Activated CD8-positive, alpha-beta memory T cell treated with anti-CD3 and anti-CD28 coated beads for 36 hours (primary cell): ENCODE measurements around the gene HPCAL4. TPM values are rescaled to one million over a fixed set of nuclear protein-coding genes. Genes with fewer than 3 reads are reported as not detected.

Experiments
- CTCF ChIA-PET: fragments of 350-600 bp; sonication (Branson Sonifier 250); formaldehyde crosslinking; loops from one replicate; lab custom pipeline; 2021; ENCODE audit warnings: antibody characterized with exemption; lab: Charles Lee
- POLR2A ChIA-PET: fragments of 350-600 bp; sonication (Branson Sonifier 250); formaldehyde crosslinking; loops from one replicate; lab custom pipeline; 2021; ENCODE audit warnings: antibody characterized with exemption; lab: Charles Lee
- total RNA-seq, 2 experiments: library from RNA; stranded (reverse); gene quantifications; one replicate each; pipeline ENCODE4 v1.2.3, GENCODE V29; 2021

The HPCAL4 gene
- under 1 TPM; 0.74 to 0.75 TPM for total RNA-seq

DNA sequence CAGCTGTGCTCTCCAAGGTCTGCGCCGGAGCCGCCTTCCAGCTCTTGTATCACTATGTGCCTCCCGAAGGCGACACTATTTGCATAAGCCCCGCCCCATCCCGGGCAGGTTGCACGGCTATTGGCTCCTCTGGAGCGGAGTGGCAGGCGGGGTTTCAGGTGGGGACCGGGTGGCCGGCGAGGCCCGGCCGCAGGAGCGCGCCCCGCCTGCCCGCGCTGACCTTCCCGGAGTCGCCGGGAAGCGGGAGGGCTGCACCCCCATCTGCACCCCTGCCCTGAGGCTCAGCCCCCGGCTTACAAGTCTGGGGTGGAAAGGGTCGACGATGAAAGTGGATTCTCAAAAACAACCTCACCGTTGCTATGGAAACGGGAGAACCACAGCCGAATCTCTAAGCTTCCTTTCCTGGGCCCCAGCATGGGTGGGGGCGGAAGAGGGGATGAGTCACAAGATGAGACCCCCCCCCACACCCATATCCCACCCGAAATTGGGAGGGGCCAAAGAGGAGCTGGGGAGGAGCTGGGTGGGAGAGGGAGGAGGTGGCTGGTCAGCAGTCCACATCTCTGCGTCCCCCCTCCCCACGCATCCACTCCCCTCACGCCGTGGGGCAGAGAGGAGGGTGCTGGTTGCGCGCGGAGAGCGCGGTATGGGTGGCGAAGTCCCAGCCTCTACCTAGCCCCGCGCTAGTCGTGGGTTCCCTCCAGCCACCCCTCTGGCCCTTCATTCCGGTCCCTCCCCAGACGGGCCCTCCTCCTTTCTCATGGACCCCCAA is at the start of gene HPCAL4:
HPCAL4 (minus strand) TSS at position 51 of the 769 bp plus-strand sequence. CDS start 6,830 bp downstream, outside the sequence.
- ChIA-PET CTCF (interaction anchor here (0.6 to 2.3 kb wide), 5 partner anchors 19 to 590 kb away, joined by 3 to 9 read pairs (median 5); partner anchors contain the start of gene NT5C1A), POLR2A (interaction anchor here (0.6 to 1.6 kb wide), 3 partner anchors 10 to 79 kb away, joined by 3 to 6 read pairs (median 5); partner anchors contain the start of gene NT5C1A)

DNA sequence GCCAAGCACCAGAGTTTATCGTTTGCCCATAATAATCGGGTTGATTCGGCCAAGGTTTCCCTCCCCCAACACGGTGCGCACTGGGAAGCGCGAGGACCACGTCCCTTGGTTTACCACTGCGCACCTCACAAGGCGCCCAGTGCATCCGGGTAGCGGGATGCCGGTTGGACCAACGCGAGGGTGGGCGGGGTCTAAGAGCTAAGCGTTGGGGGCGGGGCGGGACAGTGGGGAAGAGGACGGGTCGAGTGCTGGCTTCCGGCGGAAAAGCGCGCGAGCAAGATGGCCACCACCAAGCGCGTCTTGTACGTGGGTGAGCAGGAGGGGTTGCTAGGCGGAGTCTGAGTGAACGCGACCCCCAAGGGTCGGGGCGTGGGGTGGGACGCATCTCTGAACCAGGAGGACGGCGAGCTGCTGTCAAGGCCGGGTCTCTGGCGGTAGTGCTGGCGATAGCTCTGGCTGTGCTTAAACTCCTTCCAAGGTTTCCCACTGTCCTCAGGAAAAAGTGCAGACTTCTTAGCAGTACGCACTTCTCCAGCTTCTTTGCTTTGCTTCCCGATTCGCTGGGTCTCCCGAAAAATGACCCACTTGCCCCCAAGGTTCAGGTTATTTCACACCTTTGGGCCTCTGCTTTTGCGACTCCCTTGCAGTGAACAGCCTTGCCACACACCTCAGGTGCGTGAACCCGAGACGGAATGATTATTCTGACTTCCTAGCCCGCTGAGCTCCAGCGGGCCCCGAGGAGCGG is 47.6 kb upstream of the HPCAL4 start, which contains the start of gene PPIE:
PPIE (plus strand) TSS at position 261 of the 745 bp plus-strand sequence; CDS start at position 280, 19 bp downstream.
- POLR2A ChIA-PET: interaction anchor here (0.6 to 1.3 kb wide), 5 partner anchors 13 to 485 kb away, joined by 3 to 7 read pairs (median 3); no protein-coding TSS in a partner anchor
- CTCF ChIA-PET: interaction anchor here (0.5 to 1.4 kb wide), 4 partner anchors 53 to 123 kb away, joined by 3 to 4 read pairs (median 3); no protein-coding TSS in a partner anchor

DNA sequence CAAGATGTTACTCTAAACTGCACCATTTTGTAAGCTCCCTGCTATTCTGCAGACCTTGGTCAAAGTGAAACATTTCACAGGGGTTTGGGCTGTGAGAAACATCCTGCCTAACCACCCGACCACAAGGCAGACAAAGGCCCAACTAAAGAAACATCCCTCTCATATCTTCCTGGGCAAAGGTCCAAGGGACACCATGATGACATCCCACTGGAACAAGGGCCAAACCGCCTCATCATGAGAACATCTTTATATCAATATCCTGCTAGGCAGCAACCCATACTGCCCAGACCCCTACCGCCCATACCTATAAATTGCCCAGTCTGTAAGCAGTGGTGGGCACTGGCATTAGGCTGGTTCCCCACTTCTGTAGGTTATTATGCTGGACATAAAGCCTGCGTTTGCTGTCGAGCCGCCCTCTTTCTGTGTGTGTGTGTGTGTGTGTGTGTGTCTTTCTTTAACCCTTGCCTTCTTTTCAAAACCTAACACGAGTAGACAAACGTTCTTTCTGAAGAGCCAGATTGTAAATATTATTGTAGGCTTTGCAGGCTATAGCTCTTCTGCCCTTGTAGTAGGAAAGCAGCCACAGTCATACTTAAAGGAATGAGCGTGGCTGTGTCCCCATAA is 46.4 kb upstream of the HPCAL4 start:
- POLR2A ChIA-PET: no interaction called here
- CTCF ChIA-PET: interaction anchor here (1.2 to 1.4 kb wide), 2 partner anchors 65 to 84 kb away, joined by 3 to 4 read pairs; no protein-coding TSS in a partner anchor

DNA sequence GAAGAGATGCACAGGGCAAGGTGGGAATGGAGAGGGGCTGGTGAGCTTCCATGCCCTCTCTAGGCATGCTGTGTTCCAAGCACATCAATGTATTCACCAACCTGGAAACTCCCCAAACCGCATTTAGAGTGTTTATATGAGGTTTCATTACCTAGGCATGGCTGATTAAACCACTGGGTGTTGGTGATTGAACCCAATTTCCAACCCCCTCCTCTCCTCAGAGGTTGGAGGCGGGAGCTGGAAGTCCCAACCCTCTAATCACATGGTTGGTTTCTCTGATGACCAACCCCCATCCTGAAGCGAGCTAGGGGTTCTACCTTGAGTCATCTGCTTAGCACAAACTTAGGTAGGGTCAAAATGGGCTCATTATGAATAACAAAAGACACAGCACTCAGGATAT is 44.5 kb upstream of the HPCAL4 start:
- CTCF ChIA-PET: interaction anchor here (1.3 to 1.5 kb wide), 2 partner anchors 78 to 129 kb away, joined by 4 read pairs; no protein-coding TSS in a partner anchor
- POLR2A ChIA-PET: interaction anchor here (0.5 kb wide), 1 partner anchor 1797 kb away, joined by 3 read pairs; no protein-coding TSS in a partner anchor

DNA sequence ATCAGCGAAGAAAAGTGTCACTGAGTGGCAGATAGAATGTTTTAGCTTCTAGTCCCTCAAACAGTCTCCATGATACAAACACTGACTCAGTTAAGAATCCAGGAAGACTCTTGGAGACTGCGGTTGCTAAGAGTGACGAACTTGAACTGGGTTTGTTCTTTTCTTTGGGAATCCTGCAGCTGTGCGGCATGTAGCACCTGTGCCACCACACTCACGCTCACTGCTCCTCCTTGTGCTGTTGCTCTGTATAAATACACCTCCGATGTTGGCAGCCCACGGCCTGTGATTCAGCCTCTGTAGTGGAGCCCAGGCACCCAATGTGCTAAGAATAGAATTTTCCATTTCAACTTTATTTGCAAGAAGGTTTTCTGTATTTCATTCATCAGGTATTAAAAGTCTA is 41.9 kb upstream of the HPCAL4 start:
- POLR2A ChIA-PET: no interaction called here
- CTCF ChIA-PET: no interaction called here

DNA sequence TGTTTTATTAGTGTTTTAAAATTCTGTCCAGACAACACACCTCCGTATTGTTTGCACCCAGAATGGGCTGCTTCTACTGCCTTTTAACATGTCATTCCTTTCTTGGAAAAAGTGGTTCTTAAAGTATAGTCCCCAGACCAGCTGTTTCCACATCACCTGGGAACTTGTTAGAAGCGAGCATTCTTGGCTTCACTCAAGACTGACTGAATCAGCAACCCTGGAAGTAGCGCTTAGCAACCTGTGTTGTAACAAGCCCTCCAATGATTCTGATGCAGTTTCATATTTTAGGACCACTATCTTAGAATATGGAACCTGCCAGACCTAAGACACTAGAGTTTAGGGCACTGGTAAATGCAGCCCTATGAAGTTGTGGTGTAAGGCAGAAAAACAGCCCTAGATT is 41.5 kb upstream of the HPCAL4 start:
- ChIA-PET CTCF (no interaction called here), POLR2A (no interaction called here)

DNA sequence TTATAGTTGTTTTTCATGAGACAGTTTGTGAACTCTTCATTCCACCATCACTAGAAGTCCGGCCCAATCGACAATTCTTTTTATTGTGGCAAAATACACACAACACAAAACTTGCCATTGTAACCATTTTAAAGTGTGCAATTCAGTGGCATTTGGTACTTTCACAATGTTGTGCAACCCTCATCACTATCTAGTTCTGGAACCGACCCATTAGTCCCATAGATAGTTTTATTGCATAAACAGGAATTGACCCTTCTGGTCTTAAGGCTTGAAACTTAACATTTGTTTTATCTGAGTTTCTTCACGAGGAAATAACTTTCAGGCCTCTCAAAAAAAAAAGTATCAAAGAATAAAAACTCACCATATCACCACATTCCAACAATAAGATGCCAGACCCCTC is 38.6 kb upstream of the HPCAL4 start:
- POLR2A ChIA-PET: no interaction called here

DNA sequence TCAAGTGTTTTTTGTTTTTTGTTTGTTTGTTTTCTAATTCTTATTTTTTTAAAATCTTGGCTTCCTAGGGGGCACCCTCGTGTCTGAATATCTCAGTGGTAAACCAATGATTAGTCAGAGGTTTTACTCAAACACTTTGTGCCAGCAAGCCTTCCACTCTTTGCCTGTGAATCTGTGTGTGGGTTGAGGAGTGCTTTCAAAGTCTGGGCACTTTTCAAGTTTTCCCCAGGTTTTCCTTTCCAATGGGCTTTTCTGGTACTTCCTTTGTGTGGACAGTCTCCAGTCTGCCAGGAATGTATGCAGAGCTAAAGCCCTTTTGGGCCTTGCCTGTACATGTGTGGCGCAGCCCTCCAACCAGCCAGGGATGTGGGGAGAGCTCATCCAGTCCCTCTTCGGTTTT is 37.8 kb upstream of the HPCAL4 start:
- POLR2A ChIA-PET: no interaction called here
- CTCF ChIA-PET: no interaction called here

More for the DNA sequence above, 38.6 kb upstream of the HPCAL4 start:
- CTCF ChIA-PET: no interaction called here

DNA sequence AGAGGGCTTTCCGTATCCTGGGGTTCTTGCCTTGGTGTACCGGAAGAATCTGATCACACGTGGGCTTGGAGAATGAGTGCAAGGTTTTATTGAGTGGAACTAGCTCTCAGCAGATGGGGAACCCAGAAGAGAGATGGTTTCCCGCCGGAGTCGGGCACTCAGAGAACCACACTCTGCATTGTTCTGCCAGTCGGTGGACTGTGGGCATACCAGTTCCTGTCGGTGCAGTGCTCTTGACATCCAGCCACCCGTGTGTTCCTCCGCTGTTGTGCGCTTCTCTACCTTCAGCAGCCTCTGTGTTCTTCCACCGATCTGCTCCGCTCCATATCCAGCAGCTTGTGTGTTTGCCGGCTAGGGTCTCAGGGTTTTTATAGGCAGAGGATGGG is 36.7 kb upstream of the HPCAL4 start:
- POLR2A ChIA-PET: no interaction called here
- CTCF ChIA-PET: interaction anchor here (1.1 kb wide), 1 partner anchor 55 kb away, joined by 5 read pairs; no protein-coding TSS in a partner anchor

DNA sequence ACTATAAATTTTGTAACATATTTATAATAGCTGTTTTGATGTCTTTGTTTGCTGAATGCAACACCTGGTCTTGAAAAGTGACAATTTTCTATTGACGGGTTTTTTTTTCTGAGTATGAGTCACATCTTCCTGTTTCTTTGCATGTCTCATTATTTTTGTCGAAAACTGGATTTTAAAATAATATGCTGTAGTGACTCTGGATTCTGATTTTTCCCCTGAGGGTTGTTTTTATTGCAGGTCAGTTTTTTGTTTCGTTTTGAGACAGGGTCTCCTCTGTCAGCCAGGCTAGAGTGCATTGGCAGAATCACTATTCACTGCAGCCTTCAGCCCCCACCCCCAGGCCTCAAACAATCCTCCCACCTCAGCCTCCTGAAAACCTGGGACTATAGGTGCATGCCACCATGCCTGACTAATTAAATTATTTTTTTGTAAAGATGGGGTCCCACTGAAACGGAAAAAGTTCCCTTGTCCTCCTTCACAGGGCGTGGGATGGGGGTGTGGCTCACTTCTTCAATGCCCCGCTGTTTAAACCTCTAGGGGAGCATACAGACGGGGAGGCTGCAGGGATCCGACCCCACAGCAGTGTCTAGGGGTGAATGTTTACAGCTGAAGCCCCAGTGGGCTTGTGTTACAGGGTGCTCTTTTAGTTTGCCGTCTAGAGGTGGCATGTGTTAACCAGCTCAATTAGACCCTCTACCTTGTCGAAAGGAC is 36.1 kb upstream of the HPCAL4 start:
- ChIA-PET CTCF (interaction anchor here (0.9 to 1.1 kb wide), 2 partner anchors 55 to 57 kb away, joined by 4 to 5 read pairs; no protein-coding TSS in a partner anchor), POLR2A (no interaction called here)

DNA sequence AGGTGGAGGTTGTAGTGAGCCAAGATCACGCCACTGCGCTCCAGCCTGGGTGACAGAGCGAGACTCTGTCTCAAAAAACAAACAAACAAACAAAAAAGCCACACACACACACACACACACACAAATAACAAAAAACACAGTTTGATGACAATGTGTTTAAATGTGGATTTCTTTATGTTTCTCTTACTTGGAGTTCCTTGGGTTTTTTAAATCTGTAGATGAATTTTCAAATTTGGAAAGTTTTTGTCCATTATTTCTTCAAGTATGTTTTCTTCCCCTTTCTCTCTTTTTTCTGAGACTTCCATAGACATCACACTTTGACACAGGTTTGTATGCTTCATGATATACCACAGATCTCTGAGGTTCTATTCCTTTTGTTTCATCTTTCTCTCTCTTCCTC is 35.4 kb upstream of the HPCAL4 start:
- POLR2A ChIA-PET: no interaction called here
- CTCF ChIA-PET: interaction anchor here (0.9 kb wide), 1 partner anchor 56 kb away, joined by 4 read pairs; no protein-coding TSS in a partner anchor

DNA sequence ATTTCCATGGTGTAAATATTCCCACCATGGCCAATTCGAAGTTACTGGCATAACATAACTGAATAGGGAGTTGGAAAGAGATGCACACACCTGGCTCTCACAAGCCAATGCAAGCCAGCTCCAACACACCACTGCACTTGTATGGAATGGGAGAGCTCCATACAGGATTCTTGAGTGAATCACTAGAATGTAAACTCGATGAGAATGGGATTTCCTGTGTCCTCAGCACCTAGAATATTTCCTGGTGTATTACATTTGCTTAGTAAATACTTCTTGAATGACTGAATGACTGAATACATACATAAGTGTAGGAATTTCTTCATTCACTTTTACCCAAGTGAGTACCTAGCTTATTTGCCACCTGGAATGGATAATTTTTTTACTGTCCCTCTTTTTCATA is 31.3 kb upstream of the HPCAL4 start:
- CTCF ChIA-PET: interaction anchor here (0.9 to 1.2 kb wide), 2 partner anchors 12 to 116 kb away, joined by 3 read pairs; no protein-coding TSS in a partner anchor
- POLR2A ChIA-PET: no interaction called here

DNA sequence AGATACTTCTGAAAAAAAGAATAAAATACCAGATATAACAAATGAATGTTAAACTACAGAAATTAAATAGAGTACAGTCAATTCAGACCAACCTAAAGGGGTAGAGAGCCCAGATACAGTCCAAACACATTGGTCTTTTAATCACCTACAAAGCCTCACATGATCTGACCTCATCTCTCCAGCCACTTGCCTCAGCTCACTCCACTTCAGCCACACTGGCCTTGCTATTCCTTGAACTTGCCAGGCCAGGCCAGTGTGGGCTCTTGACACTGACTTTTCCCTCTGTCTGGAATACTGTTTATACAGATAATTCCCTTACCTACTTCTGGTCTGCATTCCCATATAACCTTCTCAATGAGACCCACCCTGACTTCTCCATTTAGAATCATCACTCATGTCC is 30.4 kb upstream of the HPCAL4 start:
- CTCF ChIA-PET: interaction anchor here (1.2 kb wide), 1 partner anchor 11 kb away, joined by 3 read pairs; no protein-coding TSS in a partner anchor
- POLR2A ChIA-PET: no interaction called here

DNA sequence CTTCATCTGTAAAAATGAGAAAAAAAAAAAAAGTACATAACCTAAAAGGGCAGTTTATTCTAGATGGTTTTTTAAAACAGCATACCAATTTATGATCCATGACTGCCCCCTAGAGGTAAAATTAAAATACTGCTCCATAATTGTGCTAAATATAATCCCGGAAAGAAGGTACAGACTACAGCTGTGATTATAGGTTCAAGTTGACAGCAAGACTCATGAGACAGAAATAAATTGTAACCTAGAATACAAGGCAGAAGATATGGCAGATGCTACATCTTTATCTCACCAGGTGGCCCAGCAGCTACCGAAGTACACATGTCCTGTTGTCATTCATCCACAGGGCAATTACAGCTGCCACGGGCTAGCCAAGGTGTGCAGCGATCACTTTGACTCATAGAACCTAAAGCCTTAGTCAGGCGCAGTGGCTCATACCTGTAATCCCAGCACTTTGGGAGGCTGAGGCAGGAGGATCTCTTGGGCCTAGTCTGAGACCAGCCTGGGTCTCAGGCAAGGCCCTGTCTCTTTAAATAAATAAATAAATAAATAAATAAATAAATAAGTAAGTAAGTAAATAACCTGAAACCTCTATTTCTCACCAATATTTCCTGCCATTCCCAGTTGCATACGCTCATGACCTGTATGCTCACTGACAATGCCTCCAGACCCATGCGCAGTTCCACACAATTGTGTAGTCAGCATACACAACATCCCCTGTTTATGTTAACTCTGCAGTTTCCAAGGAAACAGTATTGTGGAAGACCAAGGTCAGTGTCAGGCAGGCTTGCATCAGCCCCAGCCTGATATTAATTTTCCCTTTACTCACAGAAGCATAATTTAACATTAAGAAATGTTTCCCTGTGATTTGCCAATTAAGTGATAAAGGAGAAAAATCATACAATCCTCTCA is 29.1 kb upstream of the HPCAL4 start:
- ChIA-PET POLR2A (no interaction called here), CTCF (interaction anchor here (0.6 to 2.2 kb wide), 15 partner anchors 14 to 623 kb away, joined by 3 to 15 read pairs (median 3); partner anchors contain the start of genes HEYL and HPCAL4)

DNA sequence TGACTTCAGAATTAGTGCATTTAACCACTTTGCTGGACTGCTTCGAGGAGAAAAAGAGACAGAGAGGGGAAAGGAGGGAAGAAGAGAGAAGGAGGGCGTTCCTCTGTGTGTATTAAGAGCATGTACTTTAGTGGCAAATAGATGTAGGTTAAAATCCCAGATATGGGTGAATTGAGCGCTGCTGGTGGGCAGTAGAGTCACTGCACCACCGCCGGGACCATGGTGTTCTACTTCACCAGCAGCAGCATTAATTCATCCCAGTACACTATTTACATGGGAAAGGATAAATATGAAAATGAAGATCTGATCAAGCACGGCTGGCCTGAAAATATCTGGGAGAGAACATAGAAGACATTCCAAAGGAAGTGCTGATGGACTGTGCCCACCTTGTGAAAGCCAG is 26.6 kb upstream of the HPCAL4 start:
- CTCF ChIA-PET: interaction anchor here (1.5 kb wide), 1 partner anchor 111 kb away, joined by 7 read pairs; no protein-coding TSS in a partner anchor
- POLR2A ChIA-PET: no interaction called here

DNA sequence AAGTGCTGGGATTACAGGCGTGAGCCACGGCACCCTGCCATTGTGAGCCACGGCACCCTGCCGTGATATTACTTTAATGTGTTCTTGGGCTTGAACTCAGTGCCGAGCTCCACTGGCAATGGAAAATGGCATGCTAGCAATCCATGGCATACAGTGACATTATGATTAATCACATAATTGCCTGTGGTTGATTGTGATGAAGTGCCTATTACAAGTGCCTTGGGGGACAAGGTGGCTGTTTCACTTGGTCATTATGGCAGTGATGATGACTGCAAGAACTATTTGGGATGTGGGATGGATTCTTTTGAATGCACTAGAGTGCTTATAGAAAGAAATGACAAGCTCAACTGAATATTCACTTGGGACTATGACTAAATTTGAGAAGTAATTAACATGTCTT is 22.3 kb upstream of the HPCAL4 start:
- CTCF ChIA-PET: interaction anchor here (0.7 to 1.2 kb wide), 2 partner anchors 56 to 322 kb away, joined by 3 to 4 read pairs; no protein-coding TSS in a partner anchor
- POLR2A ChIA-PET: no interaction called here

DNA sequence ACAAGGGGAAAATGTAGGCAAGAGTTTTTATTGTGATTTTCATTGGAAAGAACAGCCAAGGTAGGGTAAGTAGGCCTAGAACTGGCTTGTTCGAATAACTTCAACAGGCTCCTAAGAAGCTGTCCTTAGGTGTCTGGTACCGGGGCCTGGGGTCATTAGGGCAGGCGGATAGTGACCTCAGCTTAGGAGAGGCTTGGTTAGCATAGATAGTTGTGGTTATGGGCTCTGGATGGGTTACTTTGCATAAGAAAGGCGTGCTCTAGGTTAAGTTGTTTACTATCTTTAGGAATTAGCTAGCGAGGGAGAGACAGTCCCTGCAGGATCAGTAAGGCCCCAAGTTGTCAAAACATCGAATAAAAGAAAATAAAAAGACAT is 20.7 kb upstream of the HPCAL4 start:
- ChIA-PET POLR2A (no interaction called here), CTCF (no interaction called here)
